Mesodermal cell (in vitro differentiated cells): ENCODE data around the gene STT3B.

ENCODE experiments used
- H3K27ac ChIP-seq: 2 replicates; pipeline ENCODE4 v1.7.0; 2013; ENCODE audit warnings: mild to moderate bottlenecking, low read depth, low read length, moderate library complexity; ENCODE audit not compliant: severe bottlenecking
- H3K36me3 ChIP-seq: 2 replicates; pipeline ENCODE4 v1.7.1; 2013; ENCODE audit warnings: mild to moderate bottlenecking, low read length, moderate library complexity; ENCODE audit not compliant: control insufficient read depth, insufficient read depth
- H3K4me1 ChIP-seq: one replicate; pipeline ENCODE4 v1.7.1; 2013; ENCODE audit warnings: mild to moderate bottlenecking, low read length; ENCODE audit not compliant: insufficient read depth, control insufficient read depth, poor library complexity, severe bottlenecking
- H3K4me3 ChIP-seq: 2 replicates; pipeline ENCODE4 v1.7.0; 2013; ENCODE audit warnings: low read length, control low read depth, mild to moderate bottlenecking; ENCODE audit not compliant: insufficient read depth, poor library complexity, severe bottlenecking; ENCODE audit errors: extremely low read depth
- H3K9me3 ChIP-seq: 2 replicates; pipeline ENCODE4 v1.7.1; 2013; ENCODE audit warnings: mild to moderate bottlenecking, low read length, moderate library complexity; ENCODE audit not compliant: control insufficient read depth
- WGBS, 2 experiments: methylation state at CpG; one replicate each; pipeline ENCODE4 v1.1.5; 2013; ENCODE audit warnings: missing lambda C conversion rate in 2 of 2; ENCODE audit not compliant: insufficient coverage in 2 of 2; 5-methylcytosine and 5-hydroxymethylcytosine counted together

The STT3B gene

DNA sequence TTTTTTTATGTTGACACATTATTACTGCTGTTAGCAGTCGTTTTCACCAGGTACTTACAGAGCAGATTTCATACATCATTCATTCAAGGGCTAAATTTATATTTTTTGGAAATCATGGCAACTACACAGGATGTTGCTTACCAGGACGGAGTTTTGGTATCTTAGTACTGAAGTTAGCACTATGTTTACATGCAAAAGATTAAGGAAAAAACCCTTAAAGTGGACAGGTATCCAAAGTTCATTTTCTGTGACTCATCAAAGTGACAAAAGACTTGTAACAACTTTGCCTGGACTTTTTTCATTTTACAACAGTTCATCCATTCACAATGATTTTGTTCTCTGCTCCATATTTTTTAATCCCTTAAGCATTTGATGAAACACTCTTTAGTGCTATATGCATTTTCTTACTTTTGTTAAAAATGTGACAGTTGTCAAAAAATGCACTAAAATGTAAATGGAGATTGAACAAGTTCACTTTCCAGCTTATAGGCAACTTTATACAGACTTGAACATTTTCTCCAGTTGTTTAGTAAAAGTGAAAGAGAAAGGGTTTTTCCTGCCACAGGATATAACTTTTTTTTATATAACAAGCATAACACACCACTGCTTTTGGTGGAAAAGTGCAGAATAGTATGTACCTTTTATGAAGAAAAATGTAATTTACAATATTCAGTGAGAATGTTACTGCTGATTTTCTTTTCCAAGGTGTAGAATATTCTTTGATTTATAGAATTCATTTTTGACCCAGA lies 104.1 kb downstream of the STT3B start:
- Histone ChIP-seq H3K27ac (no peak overlapping the region), H3K4me3 (no peak overlapping the region), H3K4me1 (no peaks in the 10 kb centered on the region), H3K9me3 (no peaks in the 10 kb centered on the region), H3K36me3 (peaks cover 37% of the 10 kb centered on the region)
- WGBS, 2 experiments, result 100% methylated on average over 1 of the region's 2 CpGs; no CpG with 5 or more reads in 1 of the 2 experiments

- Histone ChIP-seq H3K4me1 (no peaks in the 10 kb centered on the region), H3K27ac (no peak overlapping the region), H3K4me3 (no peak overlapping the region), H3K9me3 (no peaks in the 10 kb centered on the region), H3K36me3 (peaks cover 22% of the 10 kb centered on the region)
- 100% methylated on average over 1 of the region's 1 CpG; no CpG with 5 or more reads in 1 of the 2 experiments for WGBS, 2 experiments
Observed at GRCh38 chr3:31639828-31640227, 107.1 kb downstream of the STT3B start.

GRCh38 chr3:31645256-31645655 lies 112.5 kb downstream of the STT3B start:
- H3K4me3 ChIP-seq, result no peak overlapping the region
- no peaks in the 10 kb centered on the region for H3K4me1 ChIP-seq
- WGBS, 2 experiments, result 86 to 98% methylated on average over 4 of the region's 5 CpGs
- H3K9me3 ChIP-seq, result peaks cover 28% of the 10 kb centered on the region
- peaks cover 31% of the 10 kb centered on the region for H3K36me3 ChIP-seq
- H3K27ac ChIP-seq, result no peak overlapping the region

DNA sequence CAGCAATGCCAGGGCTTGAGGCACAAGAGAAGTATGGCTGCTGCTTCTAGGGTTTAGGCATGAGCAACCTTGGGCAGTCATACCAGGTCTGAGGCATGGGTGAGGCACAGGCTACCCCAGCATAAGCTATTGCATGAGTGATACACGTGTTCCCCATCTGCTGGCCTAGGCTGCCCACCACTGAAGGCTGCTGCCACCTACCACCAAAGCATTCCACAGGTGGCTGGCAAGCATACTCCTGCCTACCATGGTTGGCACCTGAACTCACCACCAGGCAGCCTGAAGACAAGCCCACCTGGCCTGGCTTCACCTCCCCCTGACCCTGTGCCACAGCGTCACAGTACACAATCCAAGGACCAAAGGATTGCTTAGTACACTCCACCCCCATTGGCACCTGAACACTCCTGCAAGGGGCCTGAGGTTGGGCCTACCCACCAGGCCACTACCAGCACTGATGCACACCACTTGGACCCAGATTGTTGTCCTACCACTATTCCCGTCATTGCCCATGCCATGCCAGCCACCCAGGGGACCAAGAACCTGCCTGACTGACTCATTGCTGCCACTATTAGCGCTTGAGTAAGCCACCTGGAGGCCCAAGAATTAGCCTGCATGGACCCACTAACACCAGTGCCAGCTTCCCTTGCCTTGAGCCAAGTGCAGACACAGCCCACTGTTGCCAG lies 115.7 kb downstream of the STT3B start:
- H3K27ac ChIP-seq, result no peak overlapping the region
- 93 to 100% methylated on average over 3 of the region's 4 CpGs for WGBS, 2 experiments
- no peak overlapping the region for H3K4me3 ChIP-seq
- no peaks in the 10 kb centered on the region for H3K4me1 ChIP-seq
- H3K9me3 ChIP-seq, result peaks cover 56% of the 10 kb centered on the region
- peaks cover 31% of the 10 kb centered on the region for H3K36me3 ChIP-seq

GRCh38 chr3:31652296-31652695 lies 119.6 kb downstream of the STT3B start:
- Histone ChIP-seq H3K4me1 (no peaks in the 10 kb centered on the region), H3K4me3 (no peak overlapping the region), H3K27ac (no peak overlapping the region), H3K9me3 (peaks cover 75% of the 10 kb centered on the region), H3K36me3 (peaks cover 19% of the 10 kb centered on the region)

- Histone ChIP-seq H3K9me3 (peaks cover 64% of the 10 kb centered on the region), H3K36me3 (peaks cover 7% of the 10 kb centered on the region), H3K4me1 (no peaks in the 10 kb centered on the region), H3K4me3 (no peak overlapping the region), H3K27ac (no peak overlapping the region)
- WGBS, 2 experiments, result no CpG with 5 or more reads among the region's 1 CpG
Observed at GRCh38 chr3:31653464-31653863, 120.7 kb downstream of the STT3B start.

DNA sequence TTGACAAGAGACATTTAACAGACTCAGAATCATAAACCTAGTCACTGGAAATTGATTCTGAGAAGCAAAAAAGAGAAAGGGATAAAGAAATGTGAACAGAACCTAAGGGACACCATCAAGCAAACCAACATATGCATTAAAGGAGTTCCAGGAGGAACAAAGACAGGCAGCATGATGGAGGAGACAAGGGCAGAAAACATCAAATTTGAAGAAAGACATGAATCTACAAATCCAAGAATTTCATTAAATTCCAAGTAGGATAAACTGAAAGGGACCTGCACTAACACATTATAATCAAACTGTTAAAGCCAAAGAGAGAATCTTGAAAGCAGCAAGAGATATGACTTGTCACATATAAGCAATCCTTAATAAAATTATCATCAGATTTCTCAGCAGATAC lies 122.3 kb downstream of the STT3B start:
- H3K27ac ChIP-seq, result no peak overlapping the region
- peaks cover 9% of the 10 kb centered on the region for H3K36me3 ChIP-seq
- peaks cover 49% of the 10 kb centered on the region for H3K9me3 ChIP-seq
- H3K4me1 ChIP-seq, result no peaks in the 10 kb centered on the region
- H3K4me3 ChIP-seq, result no peak overlapping the region

DNA sequence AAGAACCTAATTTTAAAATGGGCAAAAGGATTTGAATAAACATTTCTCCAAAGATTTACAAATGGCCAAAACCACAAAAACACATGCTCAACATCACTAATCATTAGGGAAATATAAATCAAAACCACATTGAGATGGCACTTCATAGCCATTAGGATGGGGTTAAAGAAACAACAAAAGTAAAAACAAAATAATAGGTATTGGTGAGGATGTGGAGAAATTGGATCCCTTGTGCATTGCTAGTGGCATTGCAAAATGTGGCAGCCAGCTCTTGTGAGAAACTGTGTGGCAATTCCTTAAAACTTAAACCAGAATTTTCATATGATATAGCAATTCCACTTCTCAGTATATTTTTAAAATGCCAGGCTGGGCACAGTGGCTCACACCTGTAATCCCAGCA lies 126.5 kb downstream of the STT3B start:
- peaks cover 6% of the 10 kb centered on the region for H3K4me1 ChIP-seq
- H3K9me3 ChIP-seq, result peaks cover 11% of the 10 kb centered on the region
- H3K27ac ChIP-seq, result no peak overlapping the region
- no peak overlapping the region for H3K4me3 ChIP-seq
- H3K36me3 ChIP-seq, result peaks cover 24% of the 10 kb centered on the region

DNA sequence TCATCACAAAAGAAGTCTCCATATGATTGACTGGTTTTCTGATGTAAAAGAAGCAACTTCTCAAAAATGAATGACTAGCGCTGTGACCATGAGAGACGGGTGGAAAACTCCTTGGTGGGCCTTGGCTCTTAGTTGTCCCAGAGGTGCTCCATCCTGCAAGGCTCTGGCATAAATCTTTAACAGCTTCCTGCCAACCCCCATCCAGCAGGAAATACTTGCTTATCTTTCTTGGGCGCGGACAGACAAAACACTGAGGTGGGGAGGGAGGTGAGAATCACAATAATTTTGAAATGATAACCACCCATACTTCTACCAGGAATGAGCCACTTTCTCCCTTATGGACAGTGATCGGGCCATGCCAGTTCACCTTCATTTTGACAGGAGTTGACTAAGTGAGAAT lies 128.6 kb downstream of the STT3B start:
- no peak overlapping the region for H3K4me3 ChIP-seq
- no peak overlapping the region for H3K27ac ChIP-seq
- 80 to 84% methylated on average over 2 of the region's 5 CpGs for WGBS, 2 experiments

DNA sequence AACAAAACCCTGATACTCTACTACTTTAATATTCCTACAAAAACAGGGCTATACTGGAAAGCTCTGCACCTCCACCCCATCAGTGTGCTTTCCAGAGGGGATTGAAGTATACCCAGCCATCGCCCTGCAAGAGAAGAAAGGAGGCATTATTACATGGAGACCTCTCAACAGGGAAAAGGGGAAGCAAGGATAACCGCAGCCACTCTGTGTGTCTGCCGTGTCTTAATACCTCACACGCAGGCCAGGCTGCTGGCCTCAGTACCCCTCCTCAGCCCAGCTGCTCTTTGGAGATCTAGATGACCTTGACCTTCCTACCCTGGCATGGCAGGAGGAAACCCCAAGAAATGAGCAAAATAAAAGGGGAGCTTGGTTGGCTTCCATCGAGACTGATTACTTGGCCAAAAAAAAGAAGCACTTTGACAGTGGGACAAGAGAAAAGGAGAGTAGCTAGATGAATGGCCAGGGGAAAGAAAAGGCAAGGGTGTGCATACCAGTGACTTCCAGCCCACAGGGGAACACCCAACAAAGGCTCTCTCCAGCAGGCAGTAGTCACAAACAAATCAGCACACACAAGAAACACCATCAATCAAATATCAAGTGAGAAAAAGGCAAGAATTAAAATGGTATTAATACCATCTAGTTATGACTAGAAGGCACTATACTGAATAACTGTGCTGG lies 129.4 kb downstream of the STT3B start:
- H3K4me3 ChIP-seq, result no peak overlapping the region
- H3K4me1 ChIP-seq, result peaks cover 6% of the 10 kb centered on the region
- WGBS, 2 experiments, result 86 to 96% methylated on average over 2 to 3 of the region's 5 CpGs
- H3K36me3 ChIP-seq, result peaks cover 24% of the 10 kb centered on the region
- no peak overlapping the region for H3K27ac ChIP-seq
- no peaks in the 10 kb centered on the region for H3K9me3 ChIP-seq

More for the DNA sequence above, 128.6 kb downstream of the STT3B start:
- Histone ChIP-seq H3K9me3 (no peaks in the 10 kb centered on the region), H3K36me3 (peaks cover 24% of the 10 kb centered on the region), H3K4me1 (peaks cover 6% of the 10 kb centered on the region)

DNA sequence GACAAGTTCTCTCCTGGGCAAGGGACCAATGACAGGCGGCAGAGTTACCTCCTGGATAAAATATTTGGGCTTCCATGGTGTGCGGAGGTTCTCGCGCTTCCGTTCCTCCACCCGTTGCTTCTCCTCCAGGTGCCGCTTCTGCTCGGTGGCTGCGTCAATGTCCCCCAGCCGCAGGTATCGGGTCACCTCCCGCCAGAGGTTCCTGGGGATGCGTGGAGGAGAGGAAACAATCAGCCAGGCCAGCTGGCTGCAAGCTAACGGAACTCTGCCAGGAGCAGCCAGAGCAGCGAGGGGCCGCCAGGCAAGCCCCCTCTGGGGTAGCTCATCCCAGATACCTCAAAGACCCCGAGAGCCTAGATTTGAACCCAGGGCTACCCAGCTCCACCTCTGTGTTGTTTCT lies 131.3 kb downstream of the STT3B start:
- Histone ChIP-seq H3K4me3 (no peak overlapping the region), H3K27ac (no peak overlapping the region), H3K4me1 (peaks cover 6% of the 10 kb centered on the region), H3K36me3 (peaks cover 24% of the 10 kb centered on the region), H3K9me3 (no peaks in the 10 kb centered on the region)
- WGBS, 2 experiments, result 94 to 96% methylated on average over 13 to 15 of the region's 17 CpGs
